ENCODE measurements around the gene RDH14. TPM values are rescaled to one million over a fixed set of nuclear protein-coding genes. Genes with fewer than 3 reads are reported as not detected.

Gene RDH14
- total and polyA plus RNA-seq, 5 donors from 2014 or later, result 11.7 to 45.4 (median 43.5) TPM

GRCh38 chr2:18531194-18531593 is 29.3 kb downstream of the RDH14 start:
- Histone ChIP-seq H3K4me3 (ENCODE audit: low read depth, low read length) (no peak overlapping the region), H3K27me3 (ENCODE audit: control insufficient read depth, insufficient read depth, low read length) (peaks cover 2% of the 10 kb centered on the region), H3K27ac (ENCODE audit: insufficient read depth, low read length, poor library complexity, severe bottlenecking) (no peak overlapping the region), H3K9me3 (ENCODE audit: control insufficient read depth in 2 of 2, low read length in 2 of 2) (no peaks in the 10 kb centered on the region), H3K36me3 (ENCODE audit: control insufficient read depth, insufficient read depth, low read length) (no peaks in the 10 kb centered on the region), H3K4me1 (ENCODE audit: control insufficient read depth, insufficient read depth, low read length, poor library complexity, severe bottlenecking) (no peaks in the 10 kb centered on the region)
- DNase-seq, result no peak
- no peak overlapping the region for H3K4me3 Mint-ChIP-seq
- peaks cover 0 to 2% (median 0%) of the 10 kb centered on the region in 7 donors for H3K9me3 Mint-ChIP-seq
- no peak for ATAC-seq (ENCODE audit: low read depth in 2 of 2)
- no peaks in the 10 kb centered on the region for H3K27me3 Mint-ChIP-seq
- H3K4me1 Mint-ChIP-seq, result no peaks in the 10 kb centered on the region
- no peaks in the 10 kb centered on the region for H3K36me3 Mint-ChIP-seq
- no peak overlapping the region for H3K27ac Mint-ChIP-seq

GRCh38 chr2:18527822-18528221 is 32.6 kb downstream of the RDH14 start:
- Histone ChIP-seq H3K27me3 (ENCODE audit: control insufficient read depth, insufficient read depth, low read length) (peaks cover 2% of the 10 kb centered on the region), H3K4me1 (ENCODE audit: control insufficient read depth, insufficient read depth, low read length, poor library complexity, severe bottlenecking) (no peaks in the 10 kb centered on the region), H3K27ac (ENCODE audit: insufficient read depth, low read length, poor library complexity, severe bottlenecking) (no peak overlapping the region), H3K4me3 (ENCODE audit: low read depth, low read length) (no peak overlapping the region), H3K36me3 (ENCODE audit: control insufficient read depth, insufficient read depth, low read length) (no peaks in the 10 kb centered on the region), H3K9me3 (ENCODE audit: control insufficient read depth in 2 of 2, low read length in 2 of 2) (no peaks in the 10 kb centered on the region)
- Mint-ChIP-seq H3K36me3 (no peaks in the 10 kb centered on the region), H3K9me3 (no peaks in the 10 kb centered on the region), H3K27ac (no peak overlapping the region), H3K27me3 (no peaks in the 10 kb centered on the region), H3K4me1 (no peaks in the 10 kb centered on the region), H3K4me3 (no peak overlapping the region)
- ATAC-seq (ENCODE audit: low read depth in 2 of 2), result no peak
- no peak for DNase-seq

GRCh38 chr2:18527326-18527725 is 33.1 kb downstream of the RDH14 start:
- Histone ChIP-seq H3K27ac (ENCODE audit: insufficient read depth, low read length, poor library complexity, severe bottlenecking) (no peak overlapping the region), H3K36me3 (ENCODE audit: control insufficient read depth, insufficient read depth, low read length) (no peaks in the 10 kb centered on the region), H3K4me3 (ENCODE audit: low read depth, low read length) (no peak overlapping the region), H3K27me3 (ENCODE audit: control insufficient read depth, insufficient read depth, low read length) (peaks cover 2% of the 10 kb centered on the region), H3K4me1 (ENCODE audit: control insufficient read depth, insufficient read depth, low read length, poor library complexity, severe bottlenecking) (no peaks in the 10 kb centered on the region), H3K9me3 (ENCODE audit: control insufficient read depth in 2 of 2, low read length in 2 of 2) (no peaks in the 10 kb centered on the region)
- Mint-ChIP-seq H3K4me1 (no peaks in the 10 kb centered on the region), H3K27me3 (no peaks in the 10 kb centered on the region), H3K27ac (no peak overlapping the region), H3K36me3 (no peaks in the 10 kb centered on the region), H3K9me3 (no peaks in the 10 kb centered on the region), H3K4me3 (no peak overlapping the region)
- DNase-seq (no peak), ATAC-seq (ENCODE audit: low read depth in 2 of 2) (no peak)

- no peaks in the 10 kb centered on the region for H3K36me3 Mint-ChIP-seq
- no peaks in the 10 kb centered on the region for H3K9me3 Mint-ChIP-seq
- H3K4me1 Mint-ChIP-seq, result no peaks in the 10 kb centered on the region
- H3K4me3 ChIP-seq (ENCODE audit: low read depth, low read length), result no peak overlapping the region
- DNase-seq (no peak), ATAC-seq (ENCODE audit: low read depth in 2 of 2) (no peak)
- peaks cover 2% of the 10 kb centered on the region for H3K27me3 ChIP-seq (ENCODE audit: control insufficient read depth, insufficient read depth, low read length)
- no peaks in the 10 kb centered on the region for H3K27me3 Mint-ChIP-seq
- no peaks in the 10 kb centered on the region for H3K9me3 ChIP-seq (ENCODE audit: control insufficient read depth in 2 of 2, low read length in 2 of 2)
- H3K4me3 Mint-ChIP-seq, result no peak overlapping the region
- H3K36me3 ChIP-seq (ENCODE audit: control insufficient read depth, insufficient read depth, low read length), result no peaks in the 10 kb centered on the region
- H3K4me1 ChIP-seq (ENCODE audit: control insufficient read depth, insufficient read depth, low read length, poor library complexity, severe bottlenecking), result no peaks in the 10 kb centered on the region
- no peak overlapping the region for H3K27ac Mint-ChIP-seq
- H3K27ac ChIP-seq (ENCODE audit: insufficient read depth, low read length, poor library complexity, severe bottlenecking), result no peak overlapping the region
These were observed 34.0 kb downstream of the RDH14 start for GRCh38 chr2:18526429-18526828.

GRCh38 chr2:18525852-18526251 is 34.6 kb downstream of the RDH14 start:
- peaks cover 2% of the 10 kb centered on the region for H3K27me3 ChIP-seq (ENCODE audit: control insufficient read depth, insufficient read depth, low read length)
- Mint-ChIP-seq H3K36me3 (no peaks in the 10 kb centered on the region), H3K27me3 (no peaks in the 10 kb centered on the region), H3K4me1 (no peaks in the 10 kb centered on the region), H3K4me3 (no peak overlapping the region), H3K27ac (no peak overlapping the region), H3K9me3 (no peaks in the 10 kb centered on the region)
- H3K27ac ChIP-seq (ENCODE audit: insufficient read depth, low read length, poor library complexity, severe bottlenecking), result no peak overlapping the region
- DNase-seq (no peak), ATAC-seq (ENCODE audit: low read depth in 2 of 2) (no peak)
- no peaks in the 10 kb centered on the region for H3K4me1 ChIP-seq (ENCODE audit: control insufficient read depth, insufficient read depth, low read length, poor library complexity, severe bottlenecking)
- no peaks in the 10 kb centered on the region for H3K36me3 ChIP-seq (ENCODE audit: control insufficient read depth, insufficient read depth, low read length)
- H3K9me3 ChIP-seq (ENCODE audit: control insufficient read depth in 2 of 2, low read length in 2 of 2), result no peaks in the 10 kb centered on the region
- no peak overlapping the region for H3K4me3 ChIP-seq (ENCODE audit: low read depth, low read length)

- ATAC-seq (ENCODE audit: low read depth in 2 of 2) (no peak), DNase-seq (no peak)
- H3K9me3 ChIP-seq (ENCODE audit: control insufficient read depth in 2 of 2, low read length in 2 of 2), result no peaks in the 10 kb centered on the region
- H3K27ac Mint-ChIP-seq, result no peak overlapping the region
- H3K4me1 Mint-ChIP-seq, result no peaks in the 10 kb centered on the region
- no peaks in the 10 kb centered on the region for H3K27me3 Mint-ChIP-seq
- no peaks in the 10 kb centered on the region for H3K36me3 ChIP-seq (ENCODE audit: control insufficient read depth, insufficient read depth, low read length)
- no peak overlapping the region for H3K4me3 Mint-ChIP-seq
- H3K4me3 ChIP-seq (ENCODE audit: low read depth, low read length), result no peak overlapping the region
- no peaks in the 10 kb centered on the region for H3K36me3 Mint-ChIP-seq
- H3K27me3 ChIP-seq (ENCODE audit: control insufficient read depth, insufficient read depth, low read length), result no peaks in the 10 kb centered on the region
- H3K9me3 Mint-ChIP-seq, result peaks cover 0 to 2% (median 0%) of the 10 kb centered on the region in 7 donors
- no peak overlapping the region for H3K27ac ChIP-seq (ENCODE audit: insufficient read depth, low read length, poor library complexity, severe bottlenecking)
- H3K4me1 ChIP-seq (ENCODE audit: control insufficient read depth, insufficient read depth, low read length, poor library complexity, severe bottlenecking), result no peaks in the 10 kb centered on the region
These were observed 35.2 kb downstream of the RDH14 start for GRCh38 chr2:18525236-18525635.

GRCh38 chr2:18522484-18523146 is 37.8 kb downstream of the RDH14 start:
- Mint-ChIP-seq H3K36me3 (no peaks in the 10 kb centered on the region), H3K9me3 (peaks cover 0 to 2% (median 0%) of the 10 kb centered on the region in 7 donors), H3K4me1 (no peaks in the 10 kb centered on the region), H3K27me3 (no peaks in the 10 kb centered on the region), H3K27ac (no peak overlapping the region), H3K4me3 (no peak overlapping the region)
- Histone ChIP-seq H3K27ac (ENCODE audit: insufficient read depth, low read length, poor library complexity, severe bottlenecking) (no peak overlapping the region), H3K4me1 (ENCODE audit: control insufficient read depth, insufficient read depth, low read length, poor library complexity, severe bottlenecking) (no peaks in the 10 kb centered on the region), H3K27me3 (ENCODE audit: control insufficient read depth, insufficient read depth, low read length) (peaks cover 3% of the 10 kb centered on the region), H3K36me3 (ENCODE audit: control insufficient read depth, insufficient read depth, low read length) (no peaks in the 10 kb centered on the region), H3K9me3 (ENCODE audit: control insufficient read depth in 2 of 2, low read length in 2 of 2) (no peaks in the 10 kb centered on the region), H3K4me3 (ENCODE audit: low read depth, low read length) (no peak overlapping the region)
- DNase-seq (no peak), ATAC-seq (ENCODE audit: low read depth in 2 of 2) (no peak)

Measured in CD4-positive, CD25-positive, alpha-beta regulatory T cell (primary cell).